ENCODE data around the gene PCNX2. TPM values are rescaled to one million over a fixed set of nuclear protein-coding genes. Genes with fewer than 3 reads are reported as not detected.

Gene PCNX2
- total RNA-seq, 4 donors from 2014 or later, result 12.1 to 35.1 (median 15.8) TPM

GRCh38 chr1:232949636-232950196 is 345.8 kb downstream of the PCNX2 start:
- 88 to 94% methylated on average over 5 of the region's 5 CpGs for WGBS, 2 donors
- Histone ChIP-seq H3K27me3 (no peaks in the 10 kb centered on the region), H3K4me1 (peaks cover 7 to 23% of the 10 kb centered on the region in 2 donors), H3K27ac (peak overlapping the region in 2 of 3 donors; percentile 77 to 81), H3K36me3 (no peaks in the 10 kb centered on the region), H3K9me3 (no peaks in the 10 kb centered on the region), H3K4me3 (replicated peaks in 1 of 3) (peak overlapping the region; percentile 6 to 88 (median 60))
- no peak for DNase-seq
- TF ChIP-seq CTCF (IDR thresholded peaks at IDR 0.05) (no peak), POLR2A (IDR thresholded peaks at IDR 0.05) (no peak)
- intact Hi-C loops (cut with DNase I), result loop anchor here (10.0 kb wide), 1 partner anchor 135 kb away; no protein-coding TSS in a partner anchor

- DNase-seq, result no peak
- Histone ChIP-seq H3K27ac (no peak overlapping the region), H3K4me1 (peaks cover 0 to 6% of the 10 kb centered on the region in 2 donors), H3K4me3 (replicated peaks in 1 of 3) (no peak overlapping the region), H3K27me3 (no peaks in the 10 kb centered on the region), H3K36me3 (no peaks in the 10 kb centered on the region), H3K9me3 (no peaks in the 10 kb centered on the region)
- TF ChIP-seq CTCF (IDR thresholded peaks at IDR 0.05) (no peak), POLR2A (IDR thresholded peaks at IDR 0.05) (no peak)
- WGBS, 2 donors, result 86 to 89% methylated on average over 5 of the region's 5 CpGs
- intact Hi-C loops (cut with DNase I), result no loop called here
Observed at GRCh38 chr1:232944347-232944746, 351.2 kb downstream of the PCNX2 start.

- H3K36me3 ChIP-seq, result no peaks in the 10 kb centered on the region
- no peak overlapping the region for H3K4me3 ChIP-seq (replicated peaks in 1 of 3)
- peak; percentile 12 to 32 for DNase-seq
- 35 to 47% methylated on average over 9 of the region's 9 CpGs for WGBS, 2 donors
- TF ChIP-seq POLR2A (IDR thresholded peaks at IDR 0.05) (no peak), CTCF (IDR thresholded peaks at IDR 0.05) (no peak)
- no peaks in the 10 kb centered on the region for H3K9me3 ChIP-seq
- peaks cover 0 to 6% of the 10 kb centered on the region in 2 donors for H3K4me1 ChIP-seq
- H3K27ac ChIP-seq, result no peak overlapping the region
- intact Hi-C loops (cut with DNase I), result no loop called here
- H3K27me3 ChIP-seq, result no peaks in the 10 kb centered on the region
Observed at GRCh38 chr1:232943679-232944252, 351.8 kb downstream of the PCNX2 start.

- Histone ChIP-seq H3K36me3 (no peaks in the 10 kb centered on the region), H3K4me3 (replicated peaks in 1 of 3) (no peak overlapping the region), H3K4me1 (peaks cover 0 to 6% of the 10 kb centered on the region in 2 donors), H3K9me3 (no peaks in the 10 kb centered on the region), H3K27ac (no peak overlapping the region), H3K27me3 (no peaks in the 10 kb centered on the region)
- WGBS, 2 donors, result 87 to 91% methylated on average over 8 of the region's 8 CpGs
- TF ChIP-seq CTCF (IDR thresholded peaks at IDR 0.05) (no peak), POLR2A (IDR thresholded peaks at IDR 0.05) (no peak)
- no peak for DNase-seq
- intact Hi-C loops (cut with DNase I), result no loop called here
Observed at GRCh38 chr1:232942413-232943294, 352.9 kb downstream of the PCNX2 start.
